ENCODE measurements around the gene PPIF. TPM values are rescaled to one million over a fixed set of nuclear protein-coding genes. Genes with fewer than 3 reads are reported as not detected.
A peak's percentile ranks its signal among the peaks of the same experiment; 100 is the strongest.

Gene PPIF
- total and polyA plus RNA-seq, 2 of the 4 experiments (the other 2 are of a cell fraction): 29.2 to 130 TPM

- Histone ChIP-seq H3K14ac (replicated peaks; ENCODE audit: low read depth, low read length) (peak overlapping the region; percentile 96; the same call in 1 of the 2 replicates), H2AFZ (replicated peaks; ENCODE audit: low read length, poor library complexity) (no peak overlapping the region), H2AK5ac (ENCODE audit: low read depth, low read length) (no peak overlapping the region; the same call in 1 of the 2 replicates), H2BK5ac (ENCODE audit: low read depth, low read length, poor library complexity, severe bottlenecking) (peak overlapping the region; percentile 82), H4K5ac (ENCODE audit: low read depth, low read length) (peak overlapping the region; percentile 65; the same call in 1 of the 2 replicates), H3K4ac (ENCODE audit: low read depth, low read length) (peak overlapping the region; percentile 98; the same call in 1 of the 2 replicates), H3K18ac (ENCODE audit: low read depth, low read length) (peak overlapping the region; percentile 52; the same call in 1 of the 2 replicates), H3K23ac (ENCODE audit: low read depth, low read length) (peak overlapping the region; percentile 15; the same call in 1 of the 2 replicates), H4K91ac (ENCODE audit: insufficient read depth, low read depth, low read length) (peak overlapping the region; percentile 54), H3K9me1 (ENCODE audit: insufficient read depth, low read length) (peaks cover 25% of the 10 kb centered on the region), H3K27me3 (ENCODE audit: control insufficient read depth, insufficient read depth, low read length) (no peaks in the 10 kb centered on the region), H3K4me2 (ENCODE audit: low read depth, low read length) (no peak overlapping the region; the same call in 1 of the 2 replicates), H2BK15ac (ENCODE audit: low read depth, low read length) (peak overlapping the region; percentile 63; the same call in 2 of the 3 replicates), H4K20me1 (ENCODE audit: insufficient read depth, low read length) (no peaks in the 10 kb centered on the region), H3K56ac (ENCODE audit: extremely low read depth, insufficient read depth, low read length) (peak overlapping the region; percentile 57; the same call in 1 of the 2 replicates), H3K4me1 (ENCODE audit: control insufficient read depth, insufficient read depth, low read length) (peaks cover 9% of the 10 kb centered on the region; the same call in 1 of the 2 replicates), H2AK9ac (replicated peaks; ENCODE audit: low read depth, low read length, poor library complexity) (no peak overlapping the region), H2BK120ac (ENCODE audit: low read depth, low read length) (peak overlapping the region; percentile 98), H4K8ac (ENCODE audit: low read depth in 2 of 2, low read length in 2 of 2) (peak overlapping the region; percentile 82 to 90), H3K4me3 (ENCODE audit: insufficient read depth, low read depth, low read length) (no peak overlapping the region), H3K27ac (ENCODE audit: insufficient read depth, low read length) (no peak overlapping the region), H2BK20ac (ENCODE audit: low read depth, low read length) (peak overlapping the region; percentile 96), H3K9ac (ENCODE audit: low read depth, low read length) (no peak overlapping the region), H3K79me1 (ENCODE audit: low read depth in 1 of 2, low read length in 2 of 2) (no peaks in the 10 kb centered on the region; a peak in 1 of 4 replicates), H3K36me3 (ENCODE audit: control insufficient read depth, insufficient read depth, low read length) (no peaks in the 10 kb centered on the region), H3K9me3 (ENCODE audit: control insufficient read depth, insufficient read depth, low read length) (no peaks in the 10 kb centered on the region)
- in situ Hi-C loops (cut with MboI; ENCODE audit: low sequenced_read_pairs) (no loop called here), dilution Hi-C loops (cut with HindIII; ENCODE audit: low sequenced_read_pairs, unreplicated experiment) (no loop called here), intact Hi-C loops (cut with micrococcal nuclease) (no loop called here)
- POLR2A ChIA-PET (ENCODE audit: unreplicated experiment): no interaction called here
- ATAC-seq (ENCODE audit: low read depth): peak; percentile 47
- CTCF ChIA-PET: interaction anchor here (1.1 kb wide), 1 partner anchor 12 kb away, joined by 4 read pairs; no protein-coding TSS in a partner anchor
- WGBS, 2 experiments (ENCODE audit: extremely low coverage in 2 of 2, insufficient read length in 1 of 2): no CpG with 5 or more reads among the region's 2 CpGs
- no TSS peak for BruUV-seq (replicated peaks)
- peak; percentile 86 for DNase-seq
- TF ChIP-seq USF2 (IDR thresholded peaks at IDR 0.05; ENCODE audit: low read depth, low read length) (no peak), RFX5 (IDR thresholded peaks at IDR 0.05; ENCODE audit: low read depth, low read length) (no peak), CHD1 (IDR thresholded peaks at IDR 0.05; ENCODE audit: low read depth, low read length) (no peak), NFE2L2 (IDR thresholded peaks at IDR 0.05; ENCODE audit: low read depth, low read length) (peak; percentile 72), ELK1 (IDR thresholded peaks at IDR 0.05; ENCODE audit: borderline replicate concordance, low read depth, low read length) (no peak), MXI1 (IDR thresholded peaks at IDR 0.05; ENCODE audit: borderline replicate concordance, low read depth, low read length) (no peak), RCOR1 (IDR thresholded peaks at IDR 0.05; ENCODE audit: insufficient replicate concordance, low read length) (no peak), FOS (IDR thresholded peaks at IDR 0.05; ENCODE audit: low read depth, low read length) (peak; percentile 42; the same call in 1 of the 2 replicates), CTCF (conservative IDR thresholded peaks at IDR 0.05; ENCODE audit: low read depth, low read length) (no peak), SMC3 (IDR thresholded peaks at IDR 0.05; ENCODE audit: low read depth, low read length) (no peak), CEBPB (IDR thresholded peaks at IDR 0.05; ENCODE audit: low read depth, low read length) (no peak), MAFK (IDR thresholded peaks at IDR 0.05; ENCODE audit: low read depth, low read length) (peak; percentile 24; the same call in 1 of the 2 replicates), RAD21 (IDR thresholded peaks at IDR 0.05; ENCODE audit: low read length) (no peak)
Observed at GRCh38 chr10:79333513-79333912, 13.8 kb upstream of the PPIF start.
